HEK293 (cell line): ENCODE measurements around the gene PKHD1.

Experiments
- CTCF ChIA-PET: fragments of 350-600 bp; formaldehyde crosslinking; extraction: SDS; loops from one replicate; lab custom pipeline; 2021; ENCODE audit warnings: antibody characterized with exemption; lab: Yijun Ruan, JAX
- POLR2A ChIA-PET: fragments of 300-600 bp; formaldehyde crosslinking; extraction: SDS; loops from one replicate; lab custom pipeline; 2020; ENCODE audit warnings: antibody characterized with exemption, inconsistent platforms; lab: Yijun Ruan, JAX
- H3K27ac ChIP-seq: fragments of 200-500 bp; sonication (Bioruptor generic); 2 replicates; pipeline ENCODE4 v1.5.1; 2014; ENCODE audit warnings: low read depth, low read length, control low read depth, inconsistent platforms; ENCODE audit errors: extremely low read depth
- H3K36me3 ChIP-seq, 2 experiments: fragments of 200-500 bp in 1 of 2; sonication (Bioruptor generic) in 1 of 2; 1 replicate in 1 of 2; 2 replicates in 1 of 2; pipeline ENCODE4 v1.5.1; 2014 to 2017; ENCODE audit warnings: inconsistent platforms in 2 of 2, low read length in 2 of 2; ENCODE audit not compliant: control insufficient read depth in 2 of 2, insufficient read depth in 1 of 2
- H3K4me1 ChIP-seq: fragments of 200-500 bp; sonication (Bioruptor generic); 2 replicates; pipeline ENCODE4 v1.5.1; 2014; ENCODE audit warnings: mild to moderate bottlenecking, low read length, inconsistent platforms; ENCODE audit not compliant: control insufficient read depth, insufficient read depth
- H3K4me3 ChIP-seq: 2 replicates; pipeline ENCODE4 v1.5.1; 2011; ENCODE audit warnings: low read depth, mild to moderate bottlenecking, control low read depth, low read length, moderate library complexity
- H3K9me3 ChIP-seq: fragments of 200-500 bp; sonication (Bioruptor generic); 2 replicates; pipeline ENCODE4 v1.5.1; 2014; ENCODE audit warnings: low read depth, low read length, inconsistent platforms; ENCODE audit not compliant: control insufficient read depth, insufficient read depth
- AEBP2 ChIP-seq: fragments of 450-650 bp; formaldehyde crosslinking; IDR thresholded peaks from 2 replicates; pipeline ENCODE4 v1.5.1; 2016; ENCODE audit warnings: missing biosample characterization, missing genetic modification characterization, borderline replicate concordance
- GLIS2 ChIP-seq: fragments of 450-650 bp; formaldehyde crosslinking; IDR thresholded peaks from 2 replicates; pipeline ENCODE4 v1.5.1; 2016; ENCODE audit warnings: missing biosample characterization, missing genetic modification characterization
- KLF1 ChIP-seq: fragments of 450-650 bp; formaldehyde crosslinking; IDR thresholded peaks from 2 replicates; pipeline ENCODE4 v1.5.1; 2016; ENCODE audit warnings: missing biosample characterization, missing genetic modification characterization
- MZF1 ChIP-seq: fragments of 450-650 bp; formaldehyde crosslinking; IDR thresholded peaks from 2 replicates; pipeline ENCODE4 v1.5.1; 2017; ENCODE audit warnings: missing biosample characterization, missing genetic modification characterization, borderline replicate concordance
- PATZ1 ChIP-seq: fragments of 450-650 bp; formaldehyde crosslinking; IDR thresholded peaks from 2 replicates; pipeline ENCODE4 v1.5.1; 2016; ENCODE audit warnings: missing biosample characterization, missing genetic modification characterization
- SP2 ChIP-seq: fragments of 450-650 bp; formaldehyde crosslinking; IDR thresholded peaks from 2 replicates; pipeline ENCODE4 v1.5.1; 2016; ENCODE audit warnings: missing biosample characterization, missing genetic modification characterization
- ZBTB49 ChIP-seq: fragments of 450-650 bp; formaldehyde crosslinking; IDR thresholded peaks from 2 replicates; pipeline ENCODE4 v1.5.1; 2016; ENCODE audit warnings: missing biosample characterization, missing genetic modification characterization, low read depth
- ZNF140 ChIP-seq: fragments of 450-650 bp; formaldehyde crosslinking; IDR thresholded peaks from 2 replicates; pipeline ENCODE4 v1.5.1; 2016; ENCODE audit warnings: missing biosample characterization, missing genetic modification characterization
- ZNF175 ChIP-seq: fragments of 450-650 bp; formaldehyde crosslinking; IDR thresholded peaks from 2 replicates; pipeline ENCODE4 v1.5.1; 2016; ENCODE audit warnings: missing biosample characterization, missing genetic modification characterization
- ZNF19 ChIP-seq: fragments of 450-650 bp; formaldehyde crosslinking; IDR thresholded peaks from 2 replicates; pipeline ENCODE4; 2016; ENCODE audit warnings: missing biosample characterization, missing genetic modification characterization, low read depth
- ZNF433 ChIP-seq: fragments of 450-650 bp; formaldehyde crosslinking; IDR thresholded peaks from 2 replicates; pipeline ENCODE4 v1.5.1; 2016; ENCODE audit warnings: missing biosample characterization, missing genetic modification characterization, low read depth
- ZNF48 ChIP-seq: fragments of 450-650 bp; formaldehyde crosslinking; IDR thresholded peaks from 2 replicates; pipeline ENCODE4 v1.5.1; 2016; ENCODE audit warnings: missing biosample characterization, missing genetic modification characterization
- ZNF521 ChIP-seq: fragments of 450-650 bp; formaldehyde crosslinking; IDR thresholded peaks from 2 replicates; pipeline ENCODE4 v1.5.1; 2017; ENCODE audit warnings: missing biosample characterization, mild to moderate bottlenecking, missing genetic modification characterization
- ZNF544 ChIP-seq: fragments of 450-650 bp; formaldehyde crosslinking; IDR thresholded peaks from 2 replicates; pipeline ENCODE4 v1.5.0; 2017; ENCODE audit warnings: missing biosample characterization, missing genetic modification characterization
- ZNF549 ChIP-seq: fragments of 450-650 bp; IDR thresholded peaks from 2 replicates; pipeline ENCODE4 v1.5.1; 2018; ENCODE audit warnings: missing biosample characterization, missing genetic modification characterization, mild to moderate bottlenecking, inconsistent platforms, moderate library complexity
- ZNF701 ChIP-seq: fragments of 450-650 bp; formaldehyde crosslinking; IDR thresholded peaks from 2 replicates; pipeline ENCODE4 v1.5.1; 2016; ENCODE audit warnings: missing biosample characterization, missing genetic modification characterization
- ZNF704 ChIP-seq: fragments of 450-650 bp; formaldehyde crosslinking; IDR thresholded peaks from 2 replicates; pipeline ENCODE4 v1.5.1; 2016; ENCODE audit warnings: missing biosample characterization, missing genetic modification characterization
- ZNF747 ChIP-seq: fragments of 450-650 bp; formaldehyde crosslinking; IDR thresholded peaks from 2 replicates; pipeline ENCODE4 v1.5.1; 2016; ENCODE audit warnings: missing biosample characterization, missing genetic modification characterization
- ZNF785 ChIP-seq: fragments of 450-650 bp; formaldehyde crosslinking; IDR thresholded peaks from 2 replicates; pipeline ENCODE4 v1.5.1; 2016; ENCODE audit warnings: missing biosample characterization, missing genetic modification characterization
- ZNF791 ChIP-seq: fragments of 450-650 bp; formaldehyde crosslinking; IDR thresholded peaks from 2 replicates; pipeline ENCODE4 v1.5.1; 2016; ENCODE audit warnings: missing biosample characterization, missing genetic modification characterization

PKHD1 gene

GRCh38 chr6:51892750-51893149 is 194.7 kb downstream of the PKHD1 start:
- POLR2A ChIA-PET = no interaction called here

GRCh38 chr6:51892339-51892738 is 195.1 kb downstream of the PKHD1 start:
- H3K27ac ChIP-seq = no peak overlapping the region
- no peaks in the 10 kb centered on the region for H3K4me1 ChIP-seq
- ChIA-PET POLR2A (no interaction called here), CTCF (no interaction called here)
- H3K9me3 ChIP-seq = no peaks in the 10 kb centered on the region
- TF ChIP-seq ZNF704 = no peak
- no peak for TF ChIP-seq SP2 (tag by site-specific recombination)
- TF ChIP-seq ZNF785 (tag by site-specific recombination) = no peak
- no peak for TF ChIP-seq ZNF19 (tag by site-specific recombination)
- no peak for TF ChIP-seq GLIS2
- TF ChIP-seq ZNF701 = no peak
- TF ChIP-seq ZNF747 (tag by site-specific recombination) = no peak
- no peak for TF ChIP-seq ZNF433 (tag by site-specific recombination)
- no peak for TF ChIP-seq ZNF544 (tag by site-specific recombination)
- TF ChIP-seq ZNF48 (tag by site-specific recombination) = no peak
- no peak for TF ChIP-seq ZNF791 (tag by site-specific recombination)
- no peak for TF ChIP-seq AEBP2 (tag by site-specific recombination)
- TF ChIP-seq ZNF521 = no peak
- no peak for TF ChIP-seq MZF1 (tag by site-specific recombination)
- no peak for TF ChIP-seq ZNF175 (tag by site-specific recombination)
- H3K36me3 ChIP-seq = no peaks in the 10 kb centered on the region
- no peak overlapping the region for H3K4me3 ChIP-seq

More at GRCh38 chr6:51892750-51893149, 194.7 kb downstream of the PKHD1 start:
- no peak overlapping the region for H3K4me3 ChIP-seq
- no peak overlapping the region for H3K27ac ChIP-seq
- H3K9me3 ChIP-seq = no peaks in the 10 kb centered on the region
- CTCF ChIA-PET = no interaction called here
- no peaks in the 10 kb centered on the region for H3K36me3 ChIP-seq
- no peaks in the 10 kb centered on the region for H3K4me1 ChIP-seq
- no peak for TF ChIP-seq ZNF140 (tag by site-specific recombination)
- TF ChIP-seq PATZ1 (tag by site-specific recombination) = no peak
- TF ChIP-seq ZNF549 = no peak

GRCh38 chr6:51891784-51892183 is 195.6 kb downstream of the PKHD1 start:
- Histone ChIP-seq H3K4me3 (no peak overlapping the region), H3K4me1 (no peaks in the 10 kb centered on the region), H3K9me3 (no peaks in the 10 kb centered on the region), H3K27ac (no peak overlapping the region), H3K36me3 (no peaks in the 10 kb centered on the region)
- TF ChIP-seq KLF1 (tag by site-specific recombination) (no peak), ZNF521 (no peak), ZBTB49 (no peak)
- ChIA-PET CTCF (no interaction called here), POLR2A (no interaction called here)
